ENCODE results near the gene BRIP1.

The BRIP1 gene

GRCh38 chr17:61704935-61705449 is 158.3 kb downstream of the BRIP1 start:
- Histone ChIP-seq H3K27ac (ENCODE audit: low read length) (no peak overlapping the region), H3K4me1 (ENCODE audit: control insufficient read depth, low read depth, low read length) (no peaks in the 10 kb centered on the region), H3K36me3 (ENCODE audit: control insufficient read depth, low read depth, low read length) (no peaks in the 10 kb centered on the region), H3K27me3 (ENCODE audit: control insufficient read depth, insufficient read depth, low read length) (no peaks in the 10 kb centered on the region), H3K9ac (ENCODE audit: low read length) (no peak overlapping the region), H3K9me3 (ENCODE audit: control insufficient read depth, low read depth, low read length) (peaks cover 28% of the 10 kb centered on the region), H3K4me3 (ENCODE audit: low read length) (no peak overlapping the region)

GRCh38 chr17:61702450-61702849 is 160.9 kb downstream of the BRIP1 start:
- no peak overlapping the region for H3K4me3 ChIP-seq (ENCODE audit: low read length)
- no peaks in the 10 kb centered on the region for H3K4me1 ChIP-seq (ENCODE audit: control insufficient read depth, low read depth, low read length)
- peaks cover 35% of the 10 kb centered on the region for H3K9me3 ChIP-seq (ENCODE audit: control insufficient read depth, low read depth, low read length)
- no peaks in the 10 kb centered on the region for H3K27me3 ChIP-seq (ENCODE audit: control insufficient read depth, insufficient read depth, low read length)
- H3K27ac ChIP-seq (ENCODE audit: low read length): no peak overlapping the region
- no peak overlapping the region for H3K9ac ChIP-seq (ENCODE audit: low read length)
- no peaks in the 10 kb centered on the region for H3K36me3 ChIP-seq (ENCODE audit: control insufficient read depth, low read depth, low read length)

GRCh38 chr17:61701978-61702377 is 161.3 kb downstream of the BRIP1 start:
- H3K4me3 ChIP-seq (ENCODE audit: low read length): no peak overlapping the region
- H3K9ac ChIP-seq (ENCODE audit: low read length): no peak overlapping the region
- H3K9me3 ChIP-seq (ENCODE audit: control insufficient read depth, low read depth, low read length): peaks cover 35% of the 10 kb centered on the region
- H3K27me3 ChIP-seq (ENCODE audit: control insufficient read depth, insufficient read depth, low read length): no peaks in the 10 kb centered on the region
- no peaks in the 10 kb centered on the region for H3K4me1 ChIP-seq (ENCODE audit: control insufficient read depth, low read depth, low read length)
- no peak overlapping the region for H3K27ac ChIP-seq (ENCODE audit: low read length)
- no peaks in the 10 kb centered on the region for H3K36me3 ChIP-seq (ENCODE audit: control insufficient read depth, low read depth, low read length)

GRCh38 chr17:61701334-61701733 is 162.0 kb downstream of the BRIP1 start:
- no peaks in the 10 kb centered on the region for H3K4me1 ChIP-seq (ENCODE audit: control insufficient read depth, low read depth, low read length)
- no peaks in the 10 kb centered on the region for H3K36me3 ChIP-seq (ENCODE audit: control insufficient read depth, low read depth, low read length)
- H3K27me3 ChIP-seq (ENCODE audit: control insufficient read depth, insufficient read depth, low read length): no peaks in the 10 kb centered on the region
- no peak overlapping the region for H3K27ac ChIP-seq (ENCODE audit: low read length)
- H3K4me3 ChIP-seq (ENCODE audit: low read length): no peak overlapping the region
- peaks cover 35% of the 10 kb centered on the region for H3K9me3 ChIP-seq (ENCODE audit: control insufficient read depth, low read depth, low read length)
- H3K9ac ChIP-seq (ENCODE audit: low read length): no peak overlapping the region

GRCh38 chr17:61700252-61700651 is 163.1 kb downstream of the BRIP1 start:
- Histone ChIP-seq H3K9ac (ENCODE audit: low read length) (no peak overlapping the region), H3K27ac (ENCODE audit: low read length) (no peak overlapping the region), H3K36me3 (ENCODE audit: control insufficient read depth, low read depth, low read length) (no peaks in the 10 kb centered on the region), H3K4me1 (ENCODE audit: control insufficient read depth, low read depth, low read length) (no peaks in the 10 kb centered on the region), H3K9me3 (ENCODE audit: control insufficient read depth, low read depth, low read length) (peaks cover 31% of the 10 kb centered on the region), H3K27me3 (ENCODE audit: control insufficient read depth, insufficient read depth, low read length) (no peaks in the 10 kb centered on the region), H3K4me3 (ENCODE audit: low read length) (no peak overlapping the region)

GRCh38 chr17:61699694-61700093 is 163.6 kb downstream of the BRIP1 start:
- Histone ChIP-seq H3K4me3 (ENCODE audit: low read length) (no peak overlapping the region), H3K9ac (ENCODE audit: low read length) (no peak overlapping the region), H3K27me3 (ENCODE audit: control insufficient read depth, insufficient read depth, low read length) (no peaks in the 10 kb centered on the region), H3K9me3 (ENCODE audit: control insufficient read depth, low read depth, low read length) (peaks cover 31% of the 10 kb centered on the region), H3K36me3 (ENCODE audit: control insufficient read depth, low read depth, low read length) (no peaks in the 10 kb centered on the region), H3K27ac (ENCODE audit: low read length) (no peak overlapping the region), H3K4me1 (ENCODE audit: control insufficient read depth, low read depth, low read length) (no peaks in the 10 kb centered on the region)

GRCh38 chr17:61699032-61699431 is 164.3 kb downstream of the BRIP1 start:
- Histone ChIP-seq H3K27ac (ENCODE audit: low read length) (no peak overlapping the region), H3K27me3 (ENCODE audit: control insufficient read depth, insufficient read depth, low read length) (no peaks in the 10 kb centered on the region), H3K4me3 (ENCODE audit: low read length) (no peak overlapping the region), H3K4me1 (ENCODE audit: control insufficient read depth, low read depth, low read length) (no peaks in the 10 kb centered on the region), H3K36me3 (ENCODE audit: control insufficient read depth, low read depth, low read length) (no peaks in the 10 kb centered on the region), H3K9me3 (ENCODE audit: control insufficient read depth, low read depth, low read length) (peaks cover 31% of the 10 kb centered on the region), H3K9ac (ENCODE audit: low read length) (no peak overlapping the region)

GRCh38 chr17:61698244-61698643 is 165.1 kb downstream of the BRIP1 start:
- Histone ChIP-seq H3K4me3 (ENCODE audit: low read length) (no peak overlapping the region), H3K27me3 (ENCODE audit: control insufficient read depth, insufficient read depth, low read length) (no peaks in the 10 kb centered on the region), H3K9me3 (ENCODE audit: control insufficient read depth, low read depth, low read length) (peaks cover 29% of the 10 kb centered on the region), H3K9ac (ENCODE audit: low read length) (no peak overlapping the region), H3K27ac (ENCODE audit: low read length) (no peak overlapping the region), H3K36me3 (ENCODE audit: control insufficient read depth, low read depth, low read length) (no peaks in the 10 kb centered on the region), H3K4me1 (ENCODE audit: control insufficient read depth, low read depth, low read length) (no peaks in the 10 kb centered on the region)

- Histone ChIP-seq H3K9me3 (ENCODE audit: control insufficient read depth, low read depth, low read length) (peaks cover 11% of the 10 kb centered on the region), H3K27ac (ENCODE audit: low read length) (no peak overlapping the region), H3K4me3 (ENCODE audit: low read length) (no peak overlapping the region), H3K27me3 (ENCODE audit: control insufficient read depth, insufficient read depth, low read length) (no peaks in the 10 kb centered on the region), H3K4me1 (ENCODE audit: control insufficient read depth, low read depth, low read length) (no peaks in the 10 kb centered on the region), H3K9ac (ENCODE audit: low read length) (no peak overlapping the region), H3K36me3 (ENCODE audit: control insufficient read depth, low read depth, low read length) (peaks cover 4% of the 10 kb centered on the region)
Observed at GRCh38 chr17:61695779-61696337, 167.5 kb downstream of the BRIP1 start.

- no peak overlapping the region for H3K27ac ChIP-seq (ENCODE audit: low read length)
- no peak overlapping the region for H3K4me3 ChIP-seq (ENCODE audit: low read length)
- no peaks in the 10 kb centered on the region for H3K4me1 ChIP-seq (ENCODE audit: control insufficient read depth, low read depth, low read length)
- H3K36me3 ChIP-seq (ENCODE audit: control insufficient read depth, low read depth, low read length): peaks cover 9% of the 10 kb centered on the region
- no peak overlapping the region for H3K9ac ChIP-seq (ENCODE audit: low read length)
- no peaks in the 10 kb centered on the region for H3K9me3 ChIP-seq (ENCODE audit: control insufficient read depth, low read depth, low read length)
- H3K27me3 ChIP-seq (ENCODE audit: control insufficient read depth, insufficient read depth, low read length): no peaks in the 10 kb centered on the region
Observed at GRCh38 chr17:61694095-61694494, 169.2 kb downstream of the BRIP1 start.

- H3K27ac ChIP-seq (ENCODE audit: low read length): no peak overlapping the region
- no peaks in the 10 kb centered on the region for H3K27me3 ChIP-seq (ENCODE audit: control insufficient read depth, insufficient read depth, low read length)
- no peaks in the 10 kb centered on the region for H3K4me1 ChIP-seq (ENCODE audit: control insufficient read depth, low read depth, low read length)
- peaks cover 19% of the 10 kb centered on the region for H3K36me3 ChIP-seq (ENCODE audit: control insufficient read depth, low read depth, low read length)
- no peaks in the 10 kb centered on the region for H3K9me3 ChIP-seq (ENCODE audit: control insufficient read depth, low read depth, low read length)
- no peak overlapping the region for H3K9ac ChIP-seq (ENCODE audit: low read length)
- H3K4me3 ChIP-seq (ENCODE audit: low read length): no peak overlapping the region
Observed at GRCh38 chr17:61689610-61690180, 173.6 kb downstream of the BRIP1 start.

- H3K9me3 ChIP-seq (ENCODE audit: control insufficient read depth, low read depth, low read length): no peaks in the 10 kb centered on the region
- no peak overlapping the region for H3K27ac ChIP-seq (ENCODE audit: low read length)
- H3K4me3 ChIP-seq (ENCODE audit: low read length): no peak overlapping the region
- peaks cover 24% of the 10 kb centered on the region for H3K36me3 ChIP-seq (ENCODE audit: control insufficient read depth, low read depth, low read length)
- no peaks in the 10 kb centered on the region for H3K27me3 ChIP-seq (ENCODE audit: control insufficient read depth, insufficient read depth, low read length)
- H3K9ac ChIP-seq (ENCODE audit: low read length): no peak overlapping the region
- H3K4me1 ChIP-seq (ENCODE audit: control insufficient read depth, low read depth, low read length): no peaks in the 10 kb centered on the region
Observed at GRCh38 chr17:61687769-61688168, 175.6 kb downstream of the BRIP1 start.
